IPS DF 19.7 (cell line): ENCODE results near the gene PVR.
"Not testable (repeated sequence)": the region's sequence is repeated elsewhere in the genome, so short reads cannot be mapped to it uniquely, and the experiment has no call there.

Experiments
- DNase-seq: peaks from one replicate; pipeline ENCODE4 v3.0.0-alpha.2; 2013; ENCODE audit warnings: low read depth, low spot score

Gene PVR

GRCh38 chr19:44672226-44672625 lies 28.5 kb downstream of the PVR start:
- no peak for DNase-seq

GRCh38 chr19:44673510-44673909 lies 29.8 kb downstream of the PVR start:
- no peak for DNase-seq

- DNase-seq = no peak
These were observed 31.8 kb downstream of the PVR start for GRCh38 chr19:44675521-44675920.

- DNase-seq = peak; percentile 74
These were observed 33.5 kb downstream of the PVR start for GRCh38 chr19:44677019-44677811.

GRCh38 chr19:44680536-44680935 lies 36.8 kb downstream of the PVR start:
- no peak for DNase-seq

- DNase-seq = no peak
These were observed 38.5 kb downstream of the PVR start for GRCh38 chr19:44681992-44682790.

- no peak for DNase-seq
These were observed 39.1 kb downstream of the PVR start for GRCh38 chr19:44682807-44683206.

- DNase-seq = no peak
These were observed 39.9 kb downstream of the PVR start for GRCh38 chr19:44683434-44684210.

GRCh38 chr19:44684396-44684795 lies 40.7 kb downstream of the PVR start:
- not testable (repeated sequence) for DNase-seq

GRCh38 chr19:44684892-44685863 lies 41.5 kb downstream of the PVR start:
- no peak for DNase-seq

GRCh38 chr19:44685877-44686276 lies 42.2 kb downstream of the PVR start:
- DNase-seq = no peak

GRCh38 chr19:44686896-44687295 lies 43.2 kb downstream of the PVR start:
- no peak for DNase-seq

- DNase-seq = no peak
These were observed 44.2 kb downstream of the PVR start for GRCh38 chr19:44687888-44688287.

- DNase-seq = no peak
These were observed 45.8 kb downstream of the PVR start for GRCh38 chr19:44689290-44690130.

GRCh38 chr19:44690131-44690440 lies 46.4 kb downstream of the PVR start:
- no peak for DNase-seq

- no peak for DNase-seq
These were observed 48.6 kb downstream of the PVR start for GRCh38 chr19:44692379-44692721.

GRCh38 chr19:44694184-44694579 lies 50.5 kb downstream of the PVR start:
- no peak for DNase-seq

- DNase-seq = no peak
These were observed 53.4 kb downstream of the PVR start for GRCh38 chr19:44696939-44697669.

GRCh38 chr19:44697670-44698034 lies 53.9 kb downstream of the PVR start:
- no peak for DNase-seq
